Trophoblast cell (in vitro differentiated cells and primary cell): Measurements from ENCODE around the gene CAPNS2.

Experiments used
- DNase-seq, 2 donors: peaks; one replicate each; pipeline ENCODE4 v3.0.0-alpha.2; 2016
- H2AFZ ChIP-seq: 2 replicates; pipeline ENCODE4 v1.6.1; 2013; ENCODE audit warnings: low read length, moderate library complexity, mild to moderate bottlenecking; ENCODE audit not compliant: insufficient read depth, poor library complexity
- H2AK5ac ChIP-seq: 2 replicates; pipeline ENCODE4 v1.6.1; 2013; ENCODE audit warnings: mild to moderate bottlenecking, low read length
- H2BK120ac ChIP-seq: 2 replicates; pipeline ENCODE4 v1.6.1; 2013; ENCODE audit warnings: low read length, mild to moderate bottlenecking, moderate library complexity; ENCODE audit not compliant: insufficient read depth, poor library complexity
- H2BK12ac ChIP-seq: 2 replicates; pipeline ENCODE4 v1.6.1; 2013; ENCODE audit warnings: mild to moderate bottlenecking, low read length, moderate library complexity
- H2BK5ac ChIP-seq: 2 replicates; pipeline ENCODE4 v1.6.1; 2013; ENCODE audit warnings: low read length, low read depth, moderate library complexity, mild to moderate bottlenecking; ENCODE audit not compliant: poor library complexity
- H3K14ac ChIP-seq: 2 replicates; pipeline ENCODE4 v1.6.1; 2013; ENCODE audit warnings: mild to moderate bottlenecking, low read length
- H3K18ac ChIP-seq: 2 replicates; pipeline ENCODE4 v1.6.1; 2013; ENCODE audit warnings: mild to moderate bottlenecking, low read length
- H3K23ac ChIP-seq: 2 replicates; pipeline ENCODE4 v1.6.1; 2013; ENCODE audit warnings: low read length
- H3K27ac ChIP-seq: 2 replicates; pipeline ENCODE4 v1.5.1; 2013; ENCODE audit warnings: low read depth, mild to moderate bottlenecking, inconsistent platforms, low read length, moderate library complexity
- H3K27me3 ChIP-seq: 2 replicates; pipeline ENCODE4 v1.6.1; 2013; ENCODE audit warnings: inconsistent platforms, mild to moderate bottlenecking, low read length, moderate library complexity; ENCODE audit not compliant: insufficient read depth
- H3K36me3 ChIP-seq, 2 experiments: 1 replicate in 1 of 2; 2 replicates in 1 of 2; pipeline ENCODE4 v1.6.1; 2013; ENCODE audit warnings: low read length in 2 of 2, mild to moderate bottlenecking in 2 of 2, moderate library complexity in 1 of 2; ENCODE audit not compliant: insufficient read depth in 2 of 2, control insufficient read depth in 1 of 2
- H3K4ac ChIP-seq: 2 replicates; pipeline ENCODE4 v1.6.1; 2013; ENCODE audit warnings: low read depth, mild to moderate bottlenecking, low read length, moderate library complexity
- H3K4me1 ChIP-seq, 2 experiments: 1 replicate in 1 of 2; 2 replicates in 1 of 2; pipeline ENCODE4 v1.6.1; 2013; ENCODE audit warnings: low read length in 2 of 2, mild to moderate bottlenecking in 2 of 2, moderate library complexity in 1 of 2; ENCODE audit not compliant: insufficient read depth in 2 of 2, control insufficient read depth in 1 of 2
- H3K4me2 ChIP-seq: 2 replicates; pipeline ENCODE4 v1.6.1; 2013; ENCODE audit warnings: inconsistent platforms, mild to moderate bottlenecking, low read length, moderate library complexity
- H3K4me3 ChIP-seq: 2 replicates; pipeline ENCODE4 v1.5.1; 2013; ENCODE audit warnings: mild to moderate bottlenecking, low read depth, low read length, inconsistent platforms
- H3K79me1 ChIP-seq: one replicate; pipeline ENCODE4 v1.6.1; 2013; ENCODE audit warnings: low read length
- H3K79me2 ChIP-seq: 2 replicates; pipeline ENCODE4 v1.6.1; 2013; ENCODE audit warnings: low read length, mild to moderate bottlenecking; ENCODE audit not compliant: control insufficient read depth, insufficient read depth, poor library complexity
- H3K9ac ChIP-seq: 2 replicates; pipeline ENCODE4 v1.6.1; 2013; ENCODE audit warnings: mild to moderate bottlenecking, low read length
- H3K9me3 ChIP-seq: 2 replicates; pipeline ENCODE4 v1.6.1; 2013; ENCODE audit warnings: low read depth, mild to moderate bottlenecking, control low read depth, inconsistent platforms, low read length; ENCODE audit not compliant: insufficient read depth
- H4K12ac ChIP-seq: 2 replicates; pipeline ENCODE4 v1.6.1; 2013; ENCODE audit warnings: low read depth, mild to moderate bottlenecking, low read length, moderate library complexity
- H4K8ac ChIP-seq: 2 replicates; pipeline ENCODE4 v1.6.1; 2013; ENCODE audit warnings: low read depth, mild to moderate bottlenecking, low read length, moderate library complexity
- H4K91ac ChIP-seq: one replicate; pipeline ENCODE4 v1.6.1; 2013; ENCODE audit warnings: low read depth, mild to moderate bottlenecking, low read length, moderate library complexity
- WGBS: extraction: QIAGEN DNeasy Blood & Tissue Kit; methylation state at CpG from one replicate; pipeline ENCODE4 v1.1.7; 2013; ENCODE audit warnings: missing lambda C conversion rate; ENCODE audit not compliant: insufficient read length, insufficient coverage; ENCODE audit errors: extremely low coverage; 5-methylcytosine and 5-hydroxymethylcytosine counted together

CAPNS2 gene

DNA sequence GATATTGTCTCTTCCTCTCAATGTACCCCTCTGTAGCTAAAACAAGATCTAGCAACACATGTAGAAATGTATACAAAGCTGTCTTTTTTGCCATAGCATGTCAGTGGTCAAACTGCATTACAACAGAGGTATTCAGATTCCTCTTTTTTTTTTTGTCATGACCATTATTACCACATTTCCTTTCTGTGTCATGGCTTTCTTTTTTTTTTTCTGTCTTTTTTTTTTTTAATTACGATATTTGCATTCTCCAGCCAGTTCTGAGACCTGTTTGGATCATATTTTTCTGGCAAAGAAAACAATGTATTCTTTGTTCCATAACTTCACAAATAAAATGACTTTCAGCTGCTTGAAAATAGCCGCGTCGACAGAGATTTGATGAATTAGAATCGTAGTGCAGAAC, 27.4 kb upstream of the CAPNS2 start:
- Histone ChIP-seq H2AK5ac (no peak overlapping the region), H2BK120ac (no peak overlapping the region), H4K8ac (no peak overlapping the region), H3K27me3 (no peaks in the 10 kb centered on the region), H3K9ac (no peak overlapping the region), H3K27ac (no peak overlapping the region), H4K91ac (no peak overlapping the region), H2AFZ (no peak overlapping the region), H3K36me3 (peaks cover 6 to 26% of the 10 kb centered on the region in 2 experiments), H4K12ac (no peak overlapping the region), H3K4ac (no peak overlapping the region), H3K4me2 (no peak overlapping the region), H3K18ac (no peak overlapping the region), H2BK12ac (no peak overlapping the region), H3K9me3 (no peaks in the 10 kb centered on the region), H3K23ac (no peak overlapping the region), H2BK5ac (no peak overlapping the region), H3K14ac (no peak overlapping the region), H3K4me1 (no peaks in the 10 kb centered on the region), H3K79me1 (no peaks in the 10 kb centered on the region), H3K4me3 (no peak overlapping the region), H3K79me2 (no peaks in the 10 kb centered on the region)
- WGBS: no CpG with 5 or more reads among the region's 5 CpGs
- peak in 1 of 2 donors; percentile 27 for DNase-seq

DNA sequence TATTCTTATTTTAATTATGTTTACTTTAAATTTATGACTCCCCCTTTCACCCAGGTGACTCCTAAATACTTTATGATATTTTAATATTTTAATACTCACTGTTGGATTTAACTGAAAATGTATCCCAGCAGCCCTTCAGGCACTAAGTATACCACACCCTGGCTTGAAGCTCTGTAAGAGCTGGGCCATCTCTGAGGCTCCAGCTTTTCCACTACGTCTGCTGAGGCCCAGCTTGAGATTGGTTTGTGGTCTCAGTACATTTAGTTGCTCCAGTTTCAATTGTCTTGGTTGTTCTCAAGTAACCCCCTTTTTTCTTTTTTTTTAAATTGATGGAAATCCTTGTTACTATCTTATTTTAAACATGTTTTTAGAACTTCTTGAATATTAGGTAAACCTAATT, 27.0 kb upstream of the CAPNS2 start:
- H3K27ac ChIP-seq: no peak overlapping the region
- DNase-seq: no peak
- no peak overlapping the region for H2BK120ac ChIP-seq
- H3K27me3 ChIP-seq: no peaks in the 10 kb centered on the region
- no peak overlapping the region for H2BK12ac ChIP-seq
- no peak overlapping the region for H3K18ac ChIP-seq
- no peaks in the 10 kb centered on the region for H3K4me1 ChIP-seq
- H3K4me2 ChIP-seq: no peak overlapping the region
- H2BK5ac ChIP-seq: no peak overlapping the region
- no peak overlapping the region for H3K4me3 ChIP-seq
- H4K91ac ChIP-seq: no peak overlapping the region
- no peak overlapping the region for H3K4ac ChIP-seq
- H3K36me3 ChIP-seq: peaks cover 6 to 26% of the 10 kb centered on the region in 2 experiments
- no peaks in the 10 kb centered on the region for H3K9me3 ChIP-seq
- H3K9ac ChIP-seq: no peak overlapping the region
- no peak overlapping the region for H2AK5ac ChIP-seq
- H4K8ac ChIP-seq: no peak overlapping the region
- no peak overlapping the region for H2AFZ ChIP-seq
- H3K79me1 ChIP-seq: no peaks in the 10 kb centered on the region
- no peak overlapping the region for H3K23ac ChIP-seq
- H3K14ac ChIP-seq: no peak overlapping the region
- H3K79me2 ChIP-seq: no peaks in the 10 kb centered on the region
- no CpG with 5 or more reads among the region's 1 CpG for WGBS
- no peak overlapping the region for H4K12ac ChIP-seq

DNA sequence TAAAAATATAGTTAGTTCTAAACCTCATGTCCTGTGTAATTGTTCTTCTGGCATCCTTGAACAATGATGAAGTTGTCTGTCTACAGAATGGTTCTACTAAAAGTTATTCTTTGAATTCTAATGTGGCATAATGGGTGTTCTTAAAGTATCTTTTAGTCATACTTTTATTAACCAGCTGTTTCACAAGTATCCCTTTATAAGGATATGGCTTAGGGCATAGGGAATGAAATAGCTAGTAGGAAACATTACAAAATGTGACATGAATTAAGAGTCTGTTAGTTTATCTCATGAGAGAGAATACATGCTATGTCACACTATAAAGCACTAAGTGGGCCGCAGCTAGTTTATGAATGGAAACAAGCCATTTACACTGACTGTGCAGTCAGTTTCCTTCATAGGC, 26.3 kb upstream of the CAPNS2 start:
- H2AFZ ChIP-seq: no peak overlapping the region

DNA sequence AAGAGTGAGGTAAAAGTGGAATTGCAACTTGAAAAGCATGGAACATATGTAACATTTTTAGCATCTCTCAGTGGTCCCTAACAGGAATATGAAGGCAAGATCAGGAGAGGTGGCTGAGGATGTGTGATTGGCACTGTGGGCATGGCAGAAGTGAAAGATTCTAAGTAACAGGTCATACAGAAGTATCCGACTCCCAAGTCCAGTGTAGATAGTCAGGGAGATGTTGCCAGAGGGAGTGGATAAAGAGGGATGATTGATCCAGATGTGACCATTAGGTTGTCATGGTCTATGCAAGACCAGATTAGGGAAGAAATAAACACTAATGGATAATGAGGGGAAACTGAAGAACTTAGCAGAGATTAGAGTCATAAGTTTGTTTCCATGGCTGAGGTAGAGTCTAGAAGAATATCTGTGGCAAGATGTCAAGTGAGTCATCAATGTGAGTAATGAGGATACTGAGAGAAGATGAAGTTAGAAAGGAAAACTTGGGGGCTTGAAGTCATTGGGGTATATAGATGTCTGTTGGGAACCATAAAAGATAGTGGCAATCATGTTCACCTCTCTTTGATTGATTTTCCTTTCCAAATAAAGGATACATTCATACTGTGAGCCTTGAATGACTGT, 23.9 kb upstream of the CAPNS2 start:
- Histone ChIP-seq H3K27me3 (no peaks in the 10 kb centered on the region), H2BK120ac (no peak overlapping the region), H4K91ac (no peak overlapping the region), H3K23ac (no peak overlapping the region), H2AK5ac (no peak overlapping the region), H4K12ac (no peak overlapping the region), H3K27ac (no peak overlapping the region), H3K18ac (no peak overlapping the region), H4K8ac (no peak overlapping the region), H3K4me3 (no peak overlapping the region), H2BK12ac (no peak overlapping the region), H3K36me3 (peaks cover 10 to 27% of the 10 kb centered on the region in 2 experiments), H2BK5ac (no peak overlapping the region), H3K4ac (no peak overlapping the region), H3K9me3 (no peaks in the 10 kb centered on the region), H3K79me2 (no peaks in the 10 kb centered on the region), H2AFZ (no peak overlapping the region), H3K4me2 (no peak overlapping the region), H3K9ac (no peak overlapping the region), H3K4me1 (no peaks in the 10 kb centered on the region), H3K79me1 (no peaks in the 10 kb centered on the region), H3K14ac (no peak overlapping the region)
- peak in 1 of 2 donors; percentile 11 for DNase-seq
- WGBS: no CpG with 5 or more reads among the region's 1 CpG

More for the DNA sequence above, 26.3 kb upstream of the CAPNS2 start:
- H3K4me3 ChIP-seq: no peak overlapping the region
- no peak overlapping the region for H3K23ac ChIP-seq
- no peaks in the 10 kb centered on the region for H3K9me3 ChIP-seq
- H4K8ac ChIP-seq: no peak overlapping the region
- H2BK5ac ChIP-seq: no peak overlapping the region
- no peak overlapping the region for H4K12ac ChIP-seq
- peaks cover 6 to 28% of the 10 kb centered on the region in 2 experiments for H3K36me3 ChIP-seq
- no peaks in the 10 kb centered on the region for H3K79me2 ChIP-seq
- H3K9ac ChIP-seq: no peak overlapping the region
- no peak overlapping the region for H3K27ac ChIP-seq
- H2BK120ac ChIP-seq: no peak overlapping the region
- H3K79me1 ChIP-seq: no peaks in the 10 kb centered on the region
- H3K4me2 ChIP-seq: no peak overlapping the region
- H3K18ac ChIP-seq: no peak overlapping the region
- no peaks in the 10 kb centered on the region for H3K27me3 ChIP-seq
- no peak overlapping the region for H3K4ac ChIP-seq
- no peak overlapping the region for H2BK12ac ChIP-seq
- H4K91ac ChIP-seq: no peak overlapping the region
- no peaks in the 10 kb centered on the region for H3K4me1 ChIP-seq
- no peak overlapping the region for H3K14ac ChIP-seq
- no peak overlapping the region for H2AK5ac ChIP-seq
- DNase-seq: no peak
- WGBS: no CpG with 5 or more reads among the region's 1 CpG
